ENCODE data around the gene MGMT.

MGMT gene

GRCh38 chr10:129792141-129792540, 325.1 kb downstream of the MGMT start:
- Histone ChIP-seq H3K27ac (replicated peaks) (no peak overlapping the region), H3K27me3 (ENCODE audit: insufficient read depth, poor library complexity, severe bottlenecking) (no peaks in the 10 kb centered on the region), H3K4me3 (replicated peaks; ENCODE audit: insufficient read depth, low read length) (no peak overlapping the region)
- no peak for DNase-seq (ENCODE audit: low read depth in 1 of 2, low spot score in 1 of 2)
- TF ChIP-seq CTCF (IDR thresholded peaks at IDR 0.05; ENCODE audit: insufficient read depth, low read length): no peak
- TF ChIP-seq REST (IDR thresholded peaks at IDR 0.05; ENCODE audit: insufficient replicate concordance, low read depth): no peak
- no peak for TF ChIP-seq GABPA (IDR thresholded peaks at IDR 0.05; ENCODE audit: low read depth)

- DNase-seq (ENCODE audit: low read depth in 1 of 2, low spot score in 1 of 2): no peak
- no peaks in the 10 kb centered on the region for H3K27me3 ChIP-seq (ENCODE audit: insufficient read depth, poor library complexity, severe bottlenecking)
- no peak overlapping the region for H3K27ac ChIP-seq (replicated peaks)
- TF ChIP-seq REST (IDR thresholded peaks at IDR 0.05; ENCODE audit: insufficient replicate concordance, low read depth) (no peak), CTCF (IDR thresholded peaks at IDR 0.05; ENCODE audit: insufficient read depth, low read length) (no peak), SPI1 (IDR thresholded peaks at IDR 0.05; ENCODE audit: borderline replicate concordance, low read depth) (no peak), POLR2AphosphoS5 (IDR thresholded peaks at IDR 0.05; ENCODE audit: low read depth) (no peak), GABPA (IDR thresholded peaks at IDR 0.05; ENCODE audit: low read depth) (no peak)
- H3K4me3 ChIP-seq (replicated peaks; ENCODE audit: insufficient read depth, low read length): no peak overlapping the region
Observed at GRCh38 chr10:129792864-129793263, 325.8 kb downstream of the MGMT start.

GRCh38 chr10:129793479-129793878, 326.4 kb downstream of the MGMT start:
- H3K4me3 ChIP-seq (replicated peaks; ENCODE audit: insufficient read depth, low read length): no peak overlapping the region
- no peak for TF ChIP-seq SPI1 (IDR thresholded peaks at IDR 0.05; ENCODE audit: borderline replicate concordance, low read depth)
- no peak for TF ChIP-seq CTCF (IDR thresholded peaks at IDR 0.05; ENCODE audit: insufficient read depth, low read length)
- TF ChIP-seq GABPA (IDR thresholded peaks at IDR 0.05; ENCODE audit: low read depth): no peak
- TF ChIP-seq POLR2AphosphoS5 (IDR thresholded peaks at IDR 0.05; ENCODE audit: low read depth): no peak
- no peak for TF ChIP-seq REST (IDR thresholded peaks at IDR 0.05; ENCODE audit: insufficient replicate concordance, low read depth)
- no peak overlapping the region for H3K27ac ChIP-seq (replicated peaks)
- no peaks in the 10 kb centered on the region for H3K27me3 ChIP-seq (ENCODE audit: insufficient read depth, poor library complexity, severe bottlenecking)
- DNase-seq (ENCODE audit: low read depth in 1 of 2, low spot score in 1 of 2): no peak
